ENCODE data around the gene FERD3L. TPM values are rescaled to one million over a fixed set of nuclear protein-coding genes. Genes with fewer than 3 reads are reported as not detected.
A peak's percentile ranks its signal among the peaks of the same experiment; 100 is the strongest.

FERD3L gene
- total and polyA plus RNA-seq, 2 of the 8 experiments (the other 6 are each of a cell fraction or from before 2014, with no cell fraction given) = not detected

- TF ChIP-seq GTF2F1 (IDR thresholded peaks at IDR 0.05; ENCODE audit: borderline replicate concordance, low read depth, low read length) (no peak), BACH1 (IDR thresholded peaks at IDR 0.05; ENCODE audit: low read length) (no peak), CTCF (IDR thresholded peaks at IDR 0.05; ENCODE audit: control extremely low read depth in 1 of 3, insufficient read depth in 1 of 3, low read depth in 1 of 3, low read length in 3 of 3) (no peak), SAP30 (IDR thresholded peaks at IDR 0.05; ENCODE audit: insufficient read depth, insufficient replicate concordance, low read length) (no peak), SIX5 (IDR thresholded peaks at IDR 0.05; ENCODE audit: low read depth, low read length) (no peak), SP2 (IDR thresholded peaks at IDR 0.05; ENCODE audit: low read length) (no peak), EP300 (IDR thresholded peaks at IDR 0.05; ENCODE audit: borderline replicate concordance in 1 of 2, low read depth in 2 of 2, low read length in 2 of 2) (no peak), CTBP2 (IDR thresholded peaks at IDR 0.05; ENCODE audit: borderline replicate concordance, insufficient read depth, insufficient read length, low read length) (peak; percentile 66), SP1 (IDR thresholded peaks at IDR 0.05; ENCODE audit: low read depth, low read length) (no peak), RBBP5 (IDR thresholded peaks at IDR 0.05; ENCODE audit: borderline replicate concordance, low read depth, low read length) (no peak), CHD1 (IDR thresholded peaks at IDR 0.05; ENCODE audit: low read depth, low read length) (no peak), SIRT6 (IDR thresholded peaks at IDR 0.05; ENCODE audit: low read length) (no peak), MAX (IDR thresholded peaks at IDR 0.05) (no peak), FOSL1 (IDR thresholded peaks at IDR 0.05; ENCODE audit: insufficient read depth, low read depth, low read length) (no peak), RAD21 (IDR thresholded peaks at IDR 0.05 in 1 of 2, conservative IDR thresholded peaks at IDR 0.05 in 1 of 2; ENCODE audit: low read depth in 2 of 2, low read length in 2 of 2) (no peak), KDM1A (IDR thresholded peaks at IDR 0.05; ENCODE audit: borderline replicate concordance, low read length) (peak; percentile 56; the same call in 1 of the 2 replicates)
Measured at GRCh38 chr7:19106241-19107080, 38.8 kb downstream of the FERD3L start (continued).

Data from H1 (cell line).